ENCODE results near the gene MAP3K1.

- TF ChIP-seq CTCF (conservative IDR thresholded peaks at IDR 0.05; ENCODE audit: low read length), result no peak
- no peak for TF ChIP-seq EZH2phosphoT487 (IDR thresholded peaks at IDR 0.05; ENCODE audit: borderline replicate concordance)
Measured at GRCh38 chr5:56837956-56838355, 22.6 kb downstream of the MAP3K1 start.

Data from Loucy (cell line).